Hematopoietic multipotent progenitor cell treated with erythropoietin and hydrocortisone succinate and interleukin-3 and kit ligand, for 8 days (in vitro differentiated cells): ENCODE data around the gene ZNF565.
"Not testable (repeated sequence)": the region's sequence is repeated elsewhere in the genome, so short reads cannot be mapped to it uniquely, and the experiment has no call there.

Source experiments
- DNase-seq: peaks from one replicate; pipeline ENCODE4 v3.0.0-alpha.2; 2015

Gene ZNF565

DNA sequence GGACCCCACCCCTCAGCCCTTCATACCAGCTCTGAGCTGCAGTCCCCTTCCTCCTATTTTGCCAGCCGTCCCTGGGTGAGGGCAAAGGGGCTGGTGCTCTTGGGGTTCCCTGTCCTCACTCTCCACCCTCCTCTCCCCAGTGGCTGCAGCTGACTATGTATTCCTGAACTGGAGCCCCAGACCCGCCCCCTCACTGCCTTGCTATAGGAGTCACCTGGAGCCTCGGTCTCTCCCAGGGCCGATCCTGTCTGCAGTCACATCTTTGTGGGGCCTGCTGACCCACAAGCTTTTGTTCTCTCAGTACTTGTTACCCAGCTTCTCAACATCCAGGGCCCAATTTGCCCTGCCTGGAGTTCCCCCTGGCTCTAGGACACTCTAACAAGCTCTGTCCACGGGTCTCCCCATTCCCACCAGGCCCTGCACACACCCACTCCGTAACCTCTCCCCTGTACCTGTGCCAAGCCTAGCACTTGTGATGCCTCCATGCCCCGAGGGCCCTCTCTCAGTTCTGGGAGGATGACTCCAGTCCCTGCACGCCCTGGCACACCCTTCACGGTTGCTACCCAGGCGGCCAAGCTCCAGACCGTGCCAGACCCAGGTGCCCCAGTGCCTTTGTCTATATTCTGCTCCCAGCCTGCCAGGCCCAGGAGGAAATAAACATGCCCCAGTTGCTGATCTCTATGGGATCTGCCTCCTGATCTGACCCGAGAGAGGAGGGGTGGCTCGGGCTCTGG is 64.6 kb downstream of the ZNF565 start:
- DNase-seq: no peak

DNA sequence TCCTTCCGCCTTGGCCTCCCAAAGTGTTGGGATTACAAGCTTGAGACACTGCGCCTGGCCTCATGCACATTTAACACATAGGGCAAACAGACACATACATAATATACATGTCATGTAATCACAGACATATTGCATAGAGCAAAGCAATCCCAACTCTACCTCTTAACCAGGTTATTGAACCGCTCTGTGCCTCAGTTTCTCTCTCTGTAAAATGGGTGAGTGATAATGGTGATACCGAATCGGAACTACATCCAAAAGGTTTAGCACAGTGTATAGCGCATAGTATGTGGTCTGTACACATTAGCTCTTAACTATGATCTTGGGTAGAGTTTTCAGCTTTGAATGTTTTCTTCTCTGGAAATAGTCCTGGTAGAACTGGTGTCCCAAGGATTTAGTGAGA is 69.8 kb downstream of the ZNF565 start:
- DNase-seq: no peak

- DNase-seq: no peak
Observed at GRCh38 chr19:36142496-36142895, 72.0 kb downstream of the ZNF565 start.

DNA sequence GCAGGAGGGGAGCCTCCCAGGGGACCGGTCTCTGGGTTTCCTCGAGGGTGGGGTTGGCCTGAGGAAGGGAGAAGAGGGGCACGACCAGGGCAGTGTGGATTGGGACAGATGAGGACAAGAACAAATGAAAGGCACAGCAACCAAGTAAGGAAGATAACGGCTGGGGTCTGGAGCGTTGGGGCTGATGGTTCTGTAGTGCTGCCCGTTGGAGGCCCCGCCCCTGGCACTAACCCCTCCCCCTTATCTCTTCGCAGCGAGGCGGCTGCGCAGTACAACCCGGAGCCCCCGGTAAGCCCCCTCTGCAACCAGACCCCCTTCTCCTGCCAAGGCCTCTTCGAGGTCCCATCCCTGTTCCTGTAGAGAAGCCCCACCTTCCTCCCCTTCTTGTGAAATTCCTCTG is 72.4 kb downstream of the ZNF565 start:
- no peak for DNase-seq

GRCh38 chr19:36141039-36141927 is 73.2 kb downstream of the ZNF565 start:
- peak; percentile 87 for DNase-seq

- peak; percentile 60 for DNase-seq
Observed at GRCh38 chr19:36140304-36141038, 74.0 kb downstream of the ZNF565 start.

GRCh38 chr19:36139473-36140303 is 74.8 kb downstream of the ZNF565 start, which contains the start of gene CAPNS1:
Gene CAPNS1 (plus strand): TSS chr19:36140066. CDS start chr19:36141012, 946 bp downstream.
- DNase-seq: peak; percentile 95

DNA sequence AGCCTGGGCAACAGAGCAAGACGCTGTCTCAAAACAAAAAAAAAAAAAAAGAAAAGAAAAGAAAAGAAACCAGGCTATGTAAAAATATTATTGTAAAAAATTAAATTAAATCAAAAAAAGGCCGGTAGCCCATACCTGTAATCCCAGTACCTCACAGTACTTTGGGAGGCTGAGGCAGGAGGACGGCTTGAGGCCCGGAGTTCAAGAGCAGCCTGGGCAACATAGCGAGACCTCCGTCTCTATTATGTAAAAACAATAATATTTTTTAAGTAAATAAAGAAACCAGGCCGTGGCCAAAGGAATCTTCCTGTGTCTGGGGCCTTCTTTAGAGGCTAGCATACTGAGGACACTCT is 75.4 kb downstream of the ZNF565 start:
- DNase-seq: no peak

DNA sequence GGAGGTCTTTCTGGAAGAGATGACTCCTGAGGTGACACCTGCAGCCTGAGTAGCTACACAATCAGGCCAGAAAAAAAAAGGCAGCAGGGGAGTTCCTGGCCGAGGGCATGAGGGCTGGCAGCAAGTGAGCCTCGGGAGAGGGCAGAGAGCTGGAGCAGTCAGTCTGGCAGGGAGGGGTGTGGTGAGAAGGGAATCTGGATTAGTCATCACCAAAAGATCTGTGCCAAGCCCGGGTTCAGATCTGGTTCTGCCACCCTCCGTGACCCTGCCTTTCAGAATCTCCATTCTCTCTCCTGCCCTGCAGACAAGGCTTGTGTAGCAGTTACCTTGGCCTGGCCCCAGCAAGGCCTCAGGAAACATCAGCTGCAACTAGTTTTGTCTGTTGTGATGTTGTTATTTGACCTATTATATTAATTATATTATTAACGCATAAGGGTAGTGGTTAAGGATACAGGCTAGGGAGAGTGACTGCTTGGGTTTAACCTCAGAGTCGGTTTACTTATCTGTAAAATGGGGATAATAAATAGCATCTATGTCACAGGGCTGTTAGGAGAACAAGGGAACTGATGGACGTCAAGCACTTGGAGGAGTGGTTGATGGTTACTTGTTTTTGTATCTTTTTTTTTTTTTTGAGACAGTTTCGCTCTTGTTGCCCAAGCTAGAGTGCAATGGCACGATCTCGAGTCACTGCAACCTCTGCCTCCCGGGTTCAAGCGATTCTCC is 77.3 kb downstream of the ZNF565 start:
- peak; percentile 62 for DNase-seq

- not testable (repeated sequence) for DNase-seq
Observed at GRCh38 chr19:36134867-36135266, 79.6 kb downstream of the ZNF565 start.
